ENCODE measurements around the gene CBFB. TPM values are rescaled to one million over a fixed set of nuclear protein-coding genes. Genes with fewer than 3 reads are reported as not detected.
"Not testable (repeated sequence)": the region's sequence is repeated elsewhere in the genome, so short reads cannot be mapped to it uniquely, and the experiment has no call there.

CBFB gene
- total and polyA plus RNA-seq, 5 donors from 2014 or later: 60.9 to 108 (median 83.6) TPM

GRCh38 chr16:67036323-67036741 is 7.4 kb downstream of the CBFB start:
- no peaks in the 10 kb centered on the region for H3K27me3 ChIP-seq (ENCODE audit: control insufficient read depth, insufficient read depth, low read length)
- H3K9me3 Mint-ChIP-seq: no peaks in the 10 kb centered on the region
- peaks cover 30% of the 10 kb centered on the region for H3K36me3 ChIP-seq (ENCODE audit: control insufficient read depth, insufficient read depth, low read length)
- no peak overlapping the region for H3K4me3 Mint-ChIP-seq
- H3K27ac Mint-ChIP-seq: peak overlapping the region in 1 of 3 donors; percentile 36
- no peak overlapping the region for H3K27ac ChIP-seq (ENCODE audit: insufficient read depth, low read length, poor library complexity, severe bottlenecking)
- H3K4me1 Mint-ChIP-seq: peaks cover 26 to 78% (median 60%) of the 10 kb centered on the region in 4 donors
- ATAC-seq (ENCODE audit: low read depth in 2 of 2): no peak
- peak overlapping the region; percentile 4 for H3K4me3 ChIP-seq (ENCODE audit: low read depth, low read length)
- H3K27me3 Mint-ChIP-seq: no peaks in the 10 kb centered on the region
- no peak for DNase-seq
- H3K4me1 ChIP-seq (ENCODE audit: control insufficient read depth, insufficient read depth, low read length, poor library complexity, severe bottlenecking): peaks cover 37% of the 10 kb centered on the region
- H3K9me3 ChIP-seq (ENCODE audit: control insufficient read depth in 2 of 2, low read length in 2 of 2): no peaks in the 10 kb centered on the region
- H3K36me3 Mint-ChIP-seq: peaks cover 40% of the 10 kb centered on the region

- Histone ChIP-seq H3K9me3 (ENCODE audit: control insufficient read depth in 2 of 2, low read length in 2 of 2) (no peaks in the 10 kb centered on the region), H3K36me3 (ENCODE audit: control insufficient read depth, insufficient read depth, low read length) (peaks cover 30% of the 10 kb centered on the region), H3K27me3 (ENCODE audit: control insufficient read depth, insufficient read depth, low read length) (no peaks in the 10 kb centered on the region), H3K4me3 (ENCODE audit: low read depth, low read length) (no peak overlapping the region), H3K4me1 (ENCODE audit: control insufficient read depth, insufficient read depth, low read length, poor library complexity, severe bottlenecking) (peaks cover 20% of the 10 kb centered on the region), H3K27ac (ENCODE audit: insufficient read depth, low read length, poor library complexity, severe bottlenecking) (no peak overlapping the region)
- no peaks in the 10 kb centered on the region for H3K9me3 Mint-ChIP-seq
- peak overlapping the region in 1 of 3 donors; percentile 53 for H3K27ac Mint-ChIP-seq
- peaks cover 35 to 56% (median 48%) of the 10 kb centered on the region in 4 donors for H3K4me1 Mint-ChIP-seq
- ATAC-seq (ENCODE audit: low read depth in 2 of 2): no peak
- peaks cover 34% of the 10 kb centered on the region for H3K36me3 Mint-ChIP-seq
- H3K4me3 Mint-ChIP-seq: no peak overlapping the region
- no peaks in the 10 kb centered on the region for H3K27me3 Mint-ChIP-seq
- no peak for DNase-seq
These were observed 10.5 kb downstream of the CBFB start for GRCh38 chr16:67039260-67040020.

GRCh38 chr16:67040166-67040565 is 11.2 kb downstream of the CBFB start:
- no peaks in the 10 kb centered on the region for H3K9me3 ChIP-seq (ENCODE audit: control insufficient read depth in 2 of 2, low read length in 2 of 2)
- H3K27me3 ChIP-seq (ENCODE audit: control insufficient read depth, insufficient read depth, low read length): no peaks in the 10 kb centered on the region
- H3K4me3 ChIP-seq (ENCODE audit: low read depth, low read length): no peak overlapping the region
- peak overlapping the region in 2 of 3 donors; percentile 23 to 27 for H3K27ac Mint-ChIP-seq
- H3K27me3 Mint-ChIP-seq: no peaks in the 10 kb centered on the region
- H3K4me3 Mint-ChIP-seq: no peak overlapping the region
- no peak for DNase-seq
- no peaks in the 10 kb centered on the region for H3K9me3 Mint-ChIP-seq
- H3K4me1 ChIP-seq (ENCODE audit: control insufficient read depth, insufficient read depth, low read length, poor library complexity, severe bottlenecking): peaks cover 13% of the 10 kb centered on the region
- ATAC-seq (ENCODE audit: low read depth in 2 of 2): no peak
- H3K36me3 ChIP-seq (ENCODE audit: control insufficient read depth, insufficient read depth, low read length): peaks cover 28% of the 10 kb centered on the region
- H3K36me3 Mint-ChIP-seq: peaks cover 30% of the 10 kb centered on the region
- peaks cover 35 to 49% (median 46%) of the 10 kb centered on the region in 4 donors for H3K4me1 Mint-ChIP-seq
- no peak overlapping the region for H3K27ac ChIP-seq (ENCODE audit: insufficient read depth, low read length, poor library complexity, severe bottlenecking)

GRCh38 chr16:67040906-67041305 is 12.0 kb downstream of the CBFB start:
- H3K27me3 ChIP-seq (ENCODE audit: control insufficient read depth, insufficient read depth, low read length): no peaks in the 10 kb centered on the region
- H3K36me3 ChIP-seq (ENCODE audit: control insufficient read depth, insufficient read depth, low read length): peaks cover 28% of the 10 kb centered on the region
- peaks cover 6% of the 10 kb centered on the region for H3K4me1 ChIP-seq (ENCODE audit: control insufficient read depth, insufficient read depth, low read length, poor library complexity, severe bottlenecking)
- Mint-ChIP-seq H3K36me3 (peaks cover 25% of the 10 kb centered on the region), H3K4me1 (peaks cover 31 to 43% (median 40%) of the 10 kb centered on the region in 4 donors), H3K9me3 (no peaks in the 10 kb centered on the region), H3K27me3 (no peaks in the 10 kb centered on the region), H3K4me3 (no peak overlapping the region), H3K27ac (peak overlapping the region in 2 of 3 donors; percentile 27 to 70)
- H3K9me3 ChIP-seq (ENCODE audit: control insufficient read depth in 2 of 2, low read length in 2 of 2): no peaks in the 10 kb centered on the region
- no peak for ATAC-seq (ENCODE audit: low read depth in 2 of 2)
- DNase-seq: no peak
- H3K27ac ChIP-seq (ENCODE audit: insufficient read depth, low read length, poor library complexity, severe bottlenecking): no peak overlapping the region
- no peak overlapping the region for H3K4me3 ChIP-seq (ENCODE audit: low read depth, low read length)

GRCh38 chr16:67041520-67041919 is 12.6 kb downstream of the CBFB start:
- not testable (repeated sequence) for H3K27me3 Mint-ChIP-seq; DNase-seq; H3K27ac ChIP-seq (ENCODE audit: insufficient read depth, low read length, poor library complexity, severe bottlenecking); ATAC-seq (ENCODE audit: low read depth in 2 of 2); H3K27me3 ChIP-seq (ENCODE audit: control insufficient read depth, insufficient read depth, low read length); H3K4me3 ChIP-seq (ENCODE audit: low read depth, low read length); H3K4me3 Mint-ChIP-seq; H3K4me1 ChIP-seq (ENCODE audit: control insufficient read depth, insufficient read depth, low read length, poor library complexity, severe bottlenecking); H3K9me3 Mint-ChIP-seq; H3K9me3 ChIP-seq (ENCODE audit: control insufficient read depth in 2 of 2, low read length in 2 of 2)
- peaks cover 34 to 42% (median 39%) of the 10 kb centered on the region in 4 donors for H3K4me1 Mint-ChIP-seq
- H3K27ac Mint-ChIP-seq: peak overlapping the region in 2 of 3 donors; percentile 27 to 70
- H3K36me3 Mint-ChIP-seq: peaks cover 25% of the 10 kb centered on the region
- peaks cover 27% of the 10 kb centered on the region for H3K36me3 ChIP-seq (ENCODE audit: control insufficient read depth, insufficient read depth, low read length)

- no peaks in the 10 kb centered on the region for H3K4me1 ChIP-seq (ENCODE audit: control insufficient read depth, insufficient read depth, low read length, poor library complexity, severe bottlenecking)
- no peak for DNase-seq
- no peak overlapping the region for H3K4me3 ChIP-seq (ENCODE audit: low read depth, low read length)
- Mint-ChIP-seq H3K36me3 (peaks cover 25% of the 10 kb centered on the region), H3K9me3 (no peaks in the 10 kb centered on the region), H3K27ac (peak overlapping the region in 1 of 3 donors; percentile 44), H3K4me1 (peaks cover 37 to 44% (median 43%) of the 10 kb centered on the region in 4 donors), H3K4me3 (no peak overlapping the region), H3K27me3 (no peaks in the 10 kb centered on the region)
- H3K27me3 ChIP-seq (ENCODE audit: control insufficient read depth, insufficient read depth, low read length): no peaks in the 10 kb centered on the region
- H3K36me3 ChIP-seq (ENCODE audit: control insufficient read depth, insufficient read depth, low read length): peaks cover 18% of the 10 kb centered on the region
- H3K9me3 ChIP-seq (ENCODE audit: control insufficient read depth in 2 of 2, low read length in 2 of 2): no peaks in the 10 kb centered on the region
- ATAC-seq (ENCODE audit: low read depth in 2 of 2): no peak
- peak overlapping the region; percentile 35 for H3K27ac ChIP-seq (ENCODE audit: insufficient read depth, low read length, poor library complexity, severe bottlenecking)
These were observed 14.5 kb downstream of the CBFB start for GRCh38 chr16:67043420-67043819.

GRCh38 chr16:67050796-67051195 is 21.8 kb downstream of the CBFB start:
- H3K27me3 Mint-ChIP-seq: peaks cover 1% of the 10 kb centered on the region
- no peak for ATAC-seq (ENCODE audit: low read depth in 2 of 2)
- no peak overlapping the region for H3K4me3 ChIP-seq (ENCODE audit: low read depth, low read length)
- H3K27me3 ChIP-seq (ENCODE audit: control insufficient read depth, insufficient read depth, low read length): no peaks in the 10 kb centered on the region
- DNase-seq: no peak
- H3K27ac ChIP-seq (ENCODE audit: insufficient read depth, low read length, poor library complexity, severe bottlenecking): no peak overlapping the region
- peaks cover 23 to 57% (median 39%) of the 10 kb centered on the region in 4 donors for H3K4me1 Mint-ChIP-seq
- no peaks in the 10 kb centered on the region for H3K9me3 Mint-ChIP-seq
- no peak overlapping the region for H3K27ac Mint-ChIP-seq
- H3K36me3 ChIP-seq (ENCODE audit: control insufficient read depth, insufficient read depth, low read length): no peaks in the 10 kb centered on the region
- peaks cover 5% of the 10 kb centered on the region for H3K36me3 Mint-ChIP-seq
- H3K4me1 ChIP-seq (ENCODE audit: control insufficient read depth, insufficient read depth, low read length, poor library complexity, severe bottlenecking): peaks cover 19% of the 10 kb centered on the region
- H3K9me3 ChIP-seq (ENCODE audit: control insufficient read depth in 2 of 2, low read length in 2 of 2): no peaks in the 10 kb centered on the region
- H3K4me3 Mint-ChIP-seq: no peak overlapping the region

GRCh38 chr16:67052399-67052798 is 23.4 kb downstream of the CBFB start:
- Mint-ChIP-seq H3K27ac (peak overlapping the region; percentile 2 to 91 (median 24)), H3K4me1 (peaks cover 24 to 52% (median 40%) of the 10 kb centered on the region in 4 donors), H3K27me3 (peaks cover 4% of the 10 kb centered on the region), H3K36me3 (no peaks in the 10 kb centered on the region), H3K9me3 (peaks cover 0 to 3% (median 0%) of the 10 kb centered on the region in 7 donors), H3K4me3 (peak overlapping the region; percentile 0 to 73 (median 68))
- H3K9me3 ChIP-seq (ENCODE audit: control insufficient read depth in 2 of 2, low read length in 2 of 2): no peaks in the 10 kb centered on the region
- H3K36me3 ChIP-seq (ENCODE audit: control insufficient read depth, insufficient read depth, low read length): no peaks in the 10 kb centered on the region
- peak overlapping the region; percentile 45 for H3K27ac ChIP-seq (ENCODE audit: insufficient read depth, low read length, poor library complexity, severe bottlenecking)
- DNase-seq (no peak), ATAC-seq (ENCODE audit: low read depth in 2 of 2) (peak in 1 of 2 donors; percentile 30)
- peaks cover 23% of the 10 kb centered on the region for H3K4me1 ChIP-seq (ENCODE audit: control insufficient read depth, insufficient read depth, low read length, poor library complexity, severe bottlenecking)
- H3K27me3 ChIP-seq (ENCODE audit: control insufficient read depth, insufficient read depth, low read length): no peaks in the 10 kb centered on the region
- H3K4me3 ChIP-seq (ENCODE audit: low read depth, low read length): peak overlapping the region; percentile 39

Data from CD4-positive, CD25-positive, alpha-beta regulatory T cell (primary cell).